Liver (tissue), 3 donors: ENCODE results near the gene CPN1.

Source experiments
- ATF3 ChIP-seq: IDR thresholded peaks from 2 replicates; pipeline ENCODE4 v1.6.1; 2016; ENCODE audit warnings: antibody characterized with exemption
- CTCF ChIP-seq: fragments of 150-350 bp; IDR thresholded peaks from 2 replicates; pipeline ENCODE4 v1.5.1; 2017; ENCODE audit warnings: improper control_type of control experiment, low read depth, low read length; ENCODE audit not compliant: missing input control
- EGR1 ChIP-seq, 2 donors: IDR thresholded peaks; 2 replicates each; pipeline ENCODE4 v1.6.1; 2016 to 2018; ENCODE audit warnings: antibody characterized with exemption in 2 of 2, low read depth in 2 of 2
- FOXA1 ChIP-seq: IDR thresholded peaks from 2 replicates; pipeline ENCODE4 v1.6.1; 2016; ENCODE audit warnings: antibody characterized with exemption
- HNF4A ChIP-seq, 2 donors: conservative IDR thresholded peaks; 2 replicates each; pipeline ENCODE4 v1.6.1; 2016; ENCODE audit warnings: antibody characterized with exemption in 2 of 2, mild to moderate bottlenecking in 2 of 2
- JUND ChIP-seq, 2 donors: IDR thresholded peaks; 2 replicates each; pipeline ENCODE4 v1.6.1; 2016; ENCODE audit warnings: antibody characterized with exemption in 2 of 2
- MAX ChIP-seq: IDR thresholded peaks from 2 replicates; pipeline ENCODE4 v1.6.1; 2016; ENCODE audit warnings: antibody characterized with exemption
- RAD21 ChIP-seq, 2 donors: IDR thresholded peaks; 2 replicates each; pipeline ENCODE4 v1.6.1; 2016; ENCODE audit warnings: antibody characterized with exemption in 2 of 2, mild to moderate bottlenecking in 2 of 2
- REST ChIP-seq: IDR thresholded peaks from 2 replicates; pipeline ENCODE4 v1.6.1; 2016; ENCODE audit warnings: antibody characterized with exemption, mild to moderate bottlenecking
- RXRA ChIP-seq, 2 donors: IDR thresholded peaks; 2 replicates each; pipeline ENCODE4 v1.6.1; 2017 to 2018; ENCODE audit warnings: antibody characterized with exemption in 2 of 2, mild to moderate bottlenecking in 1 of 2
- SP1 ChIP-seq: IDR thresholded peaks from 2 replicates; pipeline ENCODE4 v1.6.1; 2018; ENCODE audit warnings: antibody characterized with exemption, mild to moderate bottlenecking
- TAF1 ChIP-seq: conservative IDR thresholded peaks from 2 replicates; pipeline ENCODE4 v1.6.1; 2016; ENCODE audit warnings: antibody characterized with exemption, mild to moderate bottlenecking
- YY1 ChIP-seq: IDR thresholded peaks from 2 replicates; pipeline ENCODE4 v1.6.1; 2016; ENCODE audit warnings: antibody characterized with exemption, mild to moderate bottlenecking
- ZBTB33 ChIP-seq: IDR thresholded peaks from 2 replicates; pipeline ENCODE4 v1.6.1; 2016; ENCODE audit warnings: antibody characterized with exemption
- donor health status: healthy.
- donor health status: healthy.

GRCh38 chr10:100046021-100046486 lies 35.6 kb downstream of the CPN1 start:
- TF ChIP-seq CTCF (peak; percentile 91), SP1 (no peak), ATF3 (no peak), YY1 (no peak), FOXA1 (no peak), EGR1 (IDR thresholded peaks at IDR 0.05; ENCODE audit: low read depth in 2 of 2) (no peak), TAF1 (no peak), RAD21 (IDR thresholded peaks at IDR 0.05) (peak; percentile 90 to 95), HNF4A (conservative IDR thresholded peaks at IDR 0.05) (no peak), REST (no peak), RXRA (IDR thresholded peaks at IDR 0.05) (no peak), ZBTB33 (no peak), MAX (no peak), JUND (IDR thresholded peaks at IDR 0.05) (no peak)
